MCF 10A (cell line): Measurements from ENCODE around the gene TRAPPC2L. TPM values are rescaled to one million over a fixed set of nuclear protein-coding genes. Genes with fewer than 3 reads are reported as not detected.

Experiments used
- BruUV-seq: library from RNA; stranded (reverse); fragments of 400-500 nt; replicated peaks from 2 replicates; lab custom pipeline; 2021; lab: Mats Ljungman, UMichigan
- CTCF ChIA-PET: fragments of 300-600 bp; sonication (Branson Sonifier 250); formaldehyde crosslinking; extraction: SDS; loops from one replicate; lab custom pipeline; 2021; ENCODE audit warnings: antibody characterized with exemption, inconsistent platforms; lab: Yijun Ruan, JAX
- POLR2A ChIA-PET: fragments of 300-600, 350-650 bp; sonication (Branson Sonifier 250); formaldehyde crosslinking; extraction: SDS; loops from one replicate; lab custom pipeline; 2020; ENCODE audit warnings: antibody characterized with exemption, inconsistent platforms; lab: Yijun Ruan, JAX
- DNase-seq: peaks from one replicate; pipeline ENCODE4 v3.0.0-alpha.2; 2018; ENCODE audit not compliant: unreplicated experiment
- H3K27ac Mint-ChIP-seq: one replicate; pipeline ENCODE4 v1.8.0; 2022; ENCODE audit warnings: mild to moderate bottlenecking, low read depth, mixed read lengths; ENCODE audit not compliant: unreplicated experiment
- H3K27me3 Mint-ChIP-seq: one replicate; pipeline ENCODE4 v1.8.0; 2022; ENCODE audit warnings: mixed read lengths; ENCODE audit not compliant: insufficient read depth, unreplicated experiment
- H3K36me3 Mint-ChIP-seq: one replicate; pipeline ENCODE4 v1.8.0; 2022; ENCODE audit warnings: mild to moderate bottlenecking, moderate library complexity, mixed read lengths; ENCODE audit not compliant: insufficient read depth, unreplicated experiment
- H3K4me1 Mint-ChIP-seq: one replicate; pipeline ENCODE4 v1.8.0; 2022; ENCODE audit warnings: mixed read lengths; ENCODE audit not compliant: insufficient read depth, unreplicated experiment
- H3K4me3 Mint-ChIP-seq: one replicate; pipeline ENCODE4 v1.8.0; 2022; ENCODE audit warnings: mild to moderate bottlenecking, moderate library complexity, mixed read lengths; ENCODE audit not compliant: unreplicated experiment
- H3K9me3 Mint-ChIP-seq: one replicate; pipeline ENCODE4 v1.8.0; 2022; ENCODE audit warnings: mixed read lengths; ENCODE audit not compliant: unreplicated experiment
- CTCF ChIP-seq: fragments of 200-600 bp; IDR thresholded peaks from one replicate; pipeline ENCODE4 v1.8.0; 2022; ENCODE audit warnings: antibody characterized with exemption, mild to moderate bottlenecking; ENCODE audit not compliant: unreplicated experiment
- intact Hi-C: fragments of 100-400 bp; cut with micrococcal nuclease; formaldehyde crosslinking; loops from 2 replicates; pipeline ENCODE4 v1.14.1; 2022
- total RNA-seq: library from RNA; stranded (reverse); gene quantifications from 2 replicates; pipeline ENCODE4 v1.2.3, GENCODE V29; 2022

The TRAPPC2L gene
- total RNA-seq, 1 experiment from 2014 or later: 35.6 TPM

DNA sequence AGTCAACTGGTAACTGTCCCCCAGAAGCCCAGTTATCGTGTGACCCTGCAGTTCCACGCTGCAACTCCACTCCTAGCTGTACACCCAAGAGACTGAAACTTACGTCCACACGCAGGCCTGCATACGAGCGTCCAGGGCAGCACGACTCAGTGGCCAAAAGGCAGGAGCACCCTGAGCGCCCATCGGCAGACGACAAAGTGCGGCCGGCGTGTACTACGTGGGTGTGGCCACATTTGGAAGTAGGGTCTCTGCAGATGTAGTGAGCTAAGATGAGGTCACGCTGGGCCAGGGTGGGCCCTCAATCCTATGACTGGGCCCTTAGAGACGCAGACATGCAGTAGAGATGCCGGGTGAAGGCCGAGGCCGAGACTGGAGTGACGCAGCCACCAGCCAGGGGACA lies 13.7 kb upstream of the TRAPPC2L start:
- H3K4me1 Mint-ChIP-seq: no peaks in the 10 kb centered on the region

GRCh38 chr16:88844419-88845036 lies 12.4 kb upstream of the TRAPPC2L start:
- no peak for DNase-seq
- H3K4me3 Mint-ChIP-seq: no peak overlapping the region
- peaks cover 13% of the 10 kb centered on the region for H3K36me3 Mint-ChIP-seq
- no peaks in the 10 kb centered on the region for H3K9me3 Mint-ChIP-seq
- no peak overlapping the region for H3K27ac Mint-ChIP-seq
- ChIA-PET CTCF (no interaction called here), POLR2A (no interaction called here)
- intact Hi-C loops: no loop called here
- no TSS peak for BruUV-seq
- no peak for TF ChIP-seq CTCF
- H3K4me1 Mint-ChIP-seq: no peaks in the 10 kb centered on the region
- no peaks in the 10 kb centered on the region for H3K27me3 Mint-ChIP-seq

More for the DNA sequence above, 13.7 kb upstream of the TRAPPC2L start:
- no peak for DNase-seq
- Mint-ChIP-seq H3K4me3 (no peak overlapping the region), H3K27me3 (no peaks in the 10 kb centered on the region), H3K9me3 (no peaks in the 10 kb centered on the region), H3K27ac (no peak overlapping the region), H3K36me3 (peaks cover 13% of the 10 kb centered on the region)
- TF ChIP-seq CTCF: no peak
- BruUV-seq: no TSS peak
- POLR2A ChIA-PET: no interaction called here
- intact Hi-C loops: no loop called here
- CTCF ChIA-PET: interaction anchor here (1.1 kb wide), 1 partner anchor 15 kb away, joined by 5 read pairs; no protein-coding TSS in a partner anchor

DNA sequence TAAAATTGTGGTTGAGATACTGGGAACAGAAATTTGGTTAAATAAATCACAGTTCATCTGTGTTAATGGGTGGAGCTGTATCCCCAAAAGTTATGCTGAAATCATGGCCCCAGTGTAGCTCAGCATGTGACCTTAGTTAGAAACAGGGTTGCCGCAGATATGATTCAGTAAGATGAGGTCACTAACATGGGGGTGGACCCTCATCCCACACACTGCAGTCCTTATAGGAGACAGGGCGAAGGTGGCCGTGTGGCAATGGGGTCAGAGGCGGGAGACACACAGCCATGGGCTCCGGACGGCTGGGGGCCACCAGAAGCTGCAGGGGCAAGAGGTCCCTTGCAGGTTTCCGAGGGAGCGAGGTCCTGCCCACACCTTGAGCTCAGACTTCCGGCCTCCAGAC lies 10.8 kb upstream of the TRAPPC2L start:
- H3K27me3 Mint-ChIP-seq: no peaks in the 10 kb centered on the region

DNA sequence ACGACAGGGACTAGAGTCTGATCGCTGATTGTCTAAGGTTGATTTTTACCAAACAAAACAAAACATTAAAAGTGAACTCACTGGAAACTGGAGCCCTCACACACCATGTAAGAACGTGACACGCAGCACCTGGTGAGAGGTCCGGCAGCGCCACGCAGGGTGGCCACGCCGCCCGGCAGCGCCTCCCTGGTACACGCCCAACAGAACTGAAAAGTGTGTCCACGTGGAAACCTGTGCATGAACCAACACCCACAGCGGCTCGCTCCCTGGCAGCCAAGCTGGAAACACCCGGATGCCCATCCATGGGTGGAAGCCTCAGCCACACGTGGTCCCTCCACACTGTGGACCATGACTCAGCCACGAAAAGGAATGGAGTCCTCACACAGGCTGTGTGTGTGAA lies 9.3 kb upstream of the TRAPPC2L start:
- TF ChIP-seq CTCF: no peak
- Mint-ChIP-seq H3K9me3 (no peaks in the 10 kb centered on the region), H3K27me3 (no peaks in the 10 kb centered on the region), H3K27ac (no peak overlapping the region), H3K4me1 (no peaks in the 10 kb centered on the region), H3K36me3 (peaks cover 11% of the 10 kb centered on the region), H3K4me3 (no peak overlapping the region)
- BruUV-seq: no TSS peak
- DNase-seq: no peak
- ChIA-PET POLR2A (no interaction called here), CTCF (no interaction called here)
- intact Hi-C loops: no loop called here

More for the DNA sequence above, 10.8 kb upstream of the TRAPPC2L start:
- Mint-ChIP-seq H3K4me1 (no peaks in the 10 kb centered on the region), H3K4me3 (no peak overlapping the region), H3K9me3 (no peaks in the 10 kb centered on the region), H3K36me3 (peaks cover 13% of the 10 kb centered on the region), H3K27ac (no peak overlapping the region)
- intact Hi-C loops: no loop called here
- TF ChIP-seq CTCF: no peak
- BruUV-seq: no TSS peak
- POLR2A ChIA-PET: interaction anchor here (0.8 to 1.3 kb wide), 2 partner anchors 11 to 33 kb away, joined by 3 read pairs; partner anchors contain the start of genes GALNS and TRAPPC2L
- CTCF ChIA-PET: interaction anchor here (0.7 to 1.7 kb wide), 2 partner anchors 12 to 19 kb away, joined by 4 to 6 read pairs; no protein-coding TSS in a partner anchor
- DNase-seq: no peak
